GM13976 (cell line): Measurements from ENCODE around the gene GZMA.
"Not testable (repeated sequence)": the region's sequence is repeated elsewhere in the genome, so short reads cannot be mapped to it uniquely, and the experiment has no call there.

Source experiments
- DNase-seq: peaks from one replicate; pipeline ENCODE4 v3.0.0; 2012; ENCODE audit warnings: low spot score
- CTCF ChIP-seq: IDR thresholded peaks from 2 replicates; pipeline ENCODE4 v1.5.1; 2012; ENCODE audit warnings: borderline replicate concordance, mild to moderate bottlenecking; ENCODE audit not compliant: insufficient read depth; ENCODE audit errors: extremely low read depth, missing control alignments, control extremely low read depth
- in situ Hi-C: fragments of 300-500 bp; cut with MboI; formaldehyde crosslinking; loops from one replicate; pipeline ENCODE4 v1.12.0; 2022; ENCODE audit warnings: low sequenced_read_pairs, mixed read lengths, inconsistent platforms; ENCODE audit not compliant: unreplicated experiment

Gene GZMA

GRCh38 chr5:55066277-55066676, 36.2 kb upstream of the GZMA start:
- TF ChIP-seq CTCF, result no peak
- no peak for DNase-seq
- in situ Hi-C loops, result no loop called here

GRCh38 chr5:55070968-55071367, 31.5 kb upstream of the GZMA start:
- no peak for TF ChIP-seq CTCF
- no peak for DNase-seq
- in situ Hi-C loops, result no loop called here

- TF ChIP-seq CTCF, result no peak
- no peak for DNase-seq
- in situ Hi-C loops, result no loop called here
Measured at GRCh38 chr5:55071413-55071812, 31.0 kb upstream of the GZMA start.

- TF ChIP-seq CTCF, result no peak
- in situ Hi-C loops, result no loop called here
Measured at GRCh38 chr5:55072666-55073065, 29.8 kb upstream of the GZMA start.

GRCh38 chr5:55073211-55073610, 29.2 kb upstream of the GZMA start:
- TF ChIP-seq CTCF, result no peak
- no peak for DNase-seq
- in situ Hi-C loops, result no loop called here

More at GRCh38 chr5:55072666-55073065, 29.8 kb upstream of the GZMA start:
- no peak for DNase-seq

- in situ Hi-C loops, result no loop called here
- no peak for DNase-seq
- no peak for TF ChIP-seq CTCF
Measured at GRCh38 chr5:55081541-55081940, 20.9 kb upstream of the GZMA start.

- DNase-seq, in situ Hi-C loops: not testable (repeated sequence)
Measured at GRCh38 chr5:55089301-55089700, 13.1 kb upstream of the GZMA start.

GRCh38 chr5:55091011-55091410, 11.4 kb upstream of the GZMA start:
- DNase-seq, in situ Hi-C loops: not testable (repeated sequence)
